Glutamatergic neuron (in vitro differentiated cells): ENCODE results near the gene RIPOR2. TPM values are rescaled to one million over a fixed set of nuclear protein-coding genes. Genes with fewer than 3 reads are reported as not detected.

Source experiments
- DNase-seq: peaks from one replicate; pipeline ENCODE4 v3.0.0; 2022
- H3K27ac Mint-ChIP-seq: one replicate; pipeline ENCODE4 v1.8.0; 2020; ENCODE audit warnings: mild to moderate bottlenecking, mixed read lengths, inconsistent platforms; ENCODE audit not compliant: unreplicated experiment
- H3K27me3 Mint-ChIP-seq: one replicate; pipeline ENCODE4 v1.8.0; 2020; ENCODE audit warnings: mild to moderate bottlenecking, moderate library complexity, mixed read lengths, inconsistent platforms; ENCODE audit not compliant: unreplicated experiment
- H3K36me3 Mint-ChIP-seq: one replicate; pipeline ENCODE4 v1.8.0; 2020; ENCODE audit warnings: mild to moderate bottlenecking, mixed read lengths, inconsistent platforms; ENCODE audit not compliant: unreplicated experiment
- H3K4me1 Mint-ChIP-seq: one replicate; pipeline ENCODE4 v1.8.0; 2020; ENCODE audit warnings: mild to moderate bottlenecking, low read depth, mixed read lengths, inconsistent platforms; ENCODE audit not compliant: unreplicated experiment
- H3K4me3 Mint-ChIP-seq: one replicate; pipeline ENCODE4 v1.8.0; 2020; ENCODE audit warnings: mild to moderate bottlenecking, mixed read lengths, inconsistent platforms; ENCODE audit not compliant: unreplicated experiment
- H3K9me3 Mint-ChIP-seq: one replicate; pipeline ENCODE4 v1.8.0; 2020; ENCODE audit warnings: mild to moderate bottlenecking, moderate library complexity, mixed read lengths, inconsistent platforms; ENCODE audit not compliant: unreplicated experiment
- total RNA-seq: library from RNA; stranded (reverse); fragmentation: NEBNext Ultra II Directional; extraction: Animal tissue kit (Norgen Biotek cat#: 25700); gene quantifications from one replicate; pipeline ENCODE4 v1.2.1, GENCODE V29; 2021; ENCODE audit not compliant: unreplicated experiment
- TF ChIP-seq, protein P1 (sequence below): fragments of 200-600 bp; sonication (generic); IDR thresholded peaks from one replicate; pipeline ENCODE4 v1.5.0; 2021; ENCODE audit not compliant: partially characterized antibody, unreplicated experiment

RIPOR2 gene
- total RNA-seq, 1 donor from 2014 or later = 82.2 TPM

- H3K9me3 Mint-ChIP-seq = peaks cover 2% of the 10 kb centered on the region
- TF ChIP-seq, protein P1, sequence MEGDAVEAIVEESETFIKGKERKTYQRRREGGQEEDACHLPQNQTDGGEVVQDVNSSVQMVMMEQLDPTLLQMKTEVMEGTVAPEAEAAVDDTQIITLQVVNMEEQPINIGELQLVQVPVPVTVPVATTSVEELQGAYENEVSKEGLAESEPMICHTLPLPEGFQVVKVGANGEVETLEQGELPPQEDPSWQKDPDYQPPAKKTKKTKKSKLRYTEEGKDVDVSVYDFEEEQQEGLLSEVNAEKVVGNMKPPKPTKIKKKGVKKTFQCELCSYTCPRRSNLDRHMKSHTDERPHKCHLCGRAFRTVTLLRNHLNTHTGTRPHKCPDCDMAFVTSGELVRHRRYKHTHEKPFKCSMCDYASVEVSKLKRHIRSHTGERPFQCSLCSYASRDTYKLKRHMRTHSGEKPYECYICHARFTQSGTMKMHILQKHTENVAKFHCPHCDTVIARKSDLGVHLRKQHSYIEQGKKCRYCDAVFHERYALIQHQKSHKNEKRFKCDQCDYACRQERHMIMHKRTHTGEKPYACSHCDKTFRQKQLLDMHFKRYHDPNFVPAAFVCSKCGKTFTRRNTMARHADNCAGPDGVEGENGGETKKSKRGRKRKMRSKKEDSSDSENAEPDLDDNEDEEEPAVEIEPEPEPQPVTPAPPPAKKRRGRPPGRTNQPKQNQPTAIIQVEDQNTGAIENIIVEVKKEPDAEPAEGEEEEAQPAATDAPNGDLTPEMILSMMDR = no peak
- H3K27me3 Mint-ChIP-seq = no peaks in the 10 kb centered on the region
- DNase-seq = no peak
- H3K4me3 Mint-ChIP-seq = no peak overlapping the region
- H3K36me3 Mint-ChIP-seq = no peaks in the 10 kb centered on the region
- peak overlapping the region; percentile 62 for H3K27ac Mint-ChIP-seq
- H3K4me1 Mint-ChIP-seq = peaks cover 18% of the 10 kb centered on the region
Measured at GRCh38 chr6:24980507-24981385, 45.0 kb upstream of the RIPOR2 start.

DNA sequence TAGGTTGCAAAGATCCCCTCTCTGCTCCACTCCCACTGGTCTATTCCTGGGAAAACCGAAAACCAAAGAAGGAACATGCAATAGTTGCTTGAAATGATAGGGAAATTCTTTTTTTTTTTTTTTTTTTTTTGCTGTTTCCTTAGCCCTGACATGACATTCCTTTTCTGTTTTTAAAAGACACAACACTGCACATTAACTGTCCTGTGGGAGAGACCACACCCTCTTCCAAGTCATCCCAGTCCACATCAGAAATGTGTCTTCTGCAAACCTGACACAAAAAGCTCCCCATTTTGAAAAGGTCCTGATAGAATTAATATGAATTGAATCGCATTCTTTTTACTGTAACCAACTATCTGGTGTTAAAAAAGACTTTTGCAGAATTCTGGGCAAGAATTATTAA lies 43.4 kb upstream of the RIPOR2 start:
- peaks cover 2% of the 10 kb centered on the region for H3K9me3 Mint-ChIP-seq
- TF ChIP-seq, protein P1 = no peak
- H3K27ac Mint-ChIP-seq = no peak overlapping the region
- H3K36me3 Mint-ChIP-seq = no peaks in the 10 kb centered on the region
- no peak for DNase-seq
- no peaks in the 10 kb centered on the region for H3K27me3 Mint-ChIP-seq
- H3K4me1 Mint-ChIP-seq = peaks cover 18% of the 10 kb centered on the region
- no peak overlapping the region for H3K4me3 Mint-ChIP-seq

GRCh38 chr6:24974182-24975171 lies 38.7 kb upstream of the RIPOR2 start:
- H3K4me1 Mint-ChIP-seq = peaks cover 14% of the 10 kb centered on the region
- TF ChIP-seq, protein P1 = no peak
- DNase-seq = no peak
- H3K27me3 Mint-ChIP-seq = peaks cover 3% of the 10 kb centered on the region
- no peak overlapping the region for H3K4me3 Mint-ChIP-seq
- no peak overlapping the region for H3K27ac Mint-ChIP-seq
- H3K36me3 Mint-ChIP-seq = no peaks in the 10 kb centered on the region
- no peaks in the 10 kb centered on the region for H3K9me3 Mint-ChIP-seq

- H3K36me3 Mint-ChIP-seq = no peaks in the 10 kb centered on the region
- H3K27ac Mint-ChIP-seq = peak overlapping the region; percentile 31
- no peaks in the 10 kb centered on the region for H3K9me3 Mint-ChIP-seq
- TF ChIP-seq, protein P1 = no peak
- DNase-seq = no peak
- peaks cover 12% of the 10 kb centered on the region for H3K4me1 Mint-ChIP-seq
- H3K4me3 Mint-ChIP-seq = no peak overlapping the region
- peaks cover 3% of the 10 kb centered on the region for H3K27me3 Mint-ChIP-seq
Measured at GRCh38 chr6:24972311-24972958, 36.7 kb upstream of the RIPOR2 start.
